Stimulated activated CD4-positive, alpha-beta T cell treated with anti-CD3 and anti-CD28 coated beads, Interleukin-4, amount 100 ng/mL, for 1 hour (primary cell): ENCODE measurements around the gene CACNA1G.

Source experiments
- DNase-seq: peaks from one replicate; pipeline ENCODE4 v3.0.0-alpha.2; 2020

The CACNA1G gene

DNA sequence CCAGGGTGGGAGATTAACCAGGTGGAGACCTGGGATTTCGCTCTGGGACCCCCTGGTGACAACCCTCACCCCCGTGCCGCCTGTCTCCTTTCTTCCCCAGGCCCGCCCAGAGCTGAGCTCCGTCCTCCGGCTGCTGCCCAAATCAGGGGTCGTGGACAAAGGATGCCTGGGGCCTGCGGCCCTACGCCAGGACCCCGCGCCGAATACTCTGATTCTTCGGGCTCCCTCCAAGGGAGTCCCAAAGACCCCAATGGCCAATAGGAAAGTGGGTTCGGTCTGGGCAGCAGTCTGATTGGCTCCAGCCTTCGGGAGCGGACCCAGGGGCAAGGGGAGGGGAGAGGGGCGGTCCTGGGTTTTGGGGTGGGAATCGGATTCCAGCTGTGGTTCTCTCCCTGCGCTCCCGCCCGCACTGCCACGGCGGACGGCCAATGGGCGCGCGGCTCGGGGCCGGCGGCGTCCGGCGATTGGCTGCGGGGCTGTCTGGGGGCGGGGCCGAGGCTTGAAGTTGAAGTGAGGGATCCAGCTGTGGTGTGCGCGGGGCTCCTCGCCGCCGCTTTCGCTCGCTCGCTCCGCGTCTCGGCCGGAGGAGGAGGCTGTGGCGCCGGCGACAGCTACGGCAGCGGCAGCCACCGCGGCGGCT is at the start of gene CACNA1G:
Gene CACNA1G, plus strand, starts transcription at position 531 of the 640 bp plus-strand sequence. CDS start 745 bp downstream, outside the sequence.
- DNase-seq: peak; percentile 89

DNA sequence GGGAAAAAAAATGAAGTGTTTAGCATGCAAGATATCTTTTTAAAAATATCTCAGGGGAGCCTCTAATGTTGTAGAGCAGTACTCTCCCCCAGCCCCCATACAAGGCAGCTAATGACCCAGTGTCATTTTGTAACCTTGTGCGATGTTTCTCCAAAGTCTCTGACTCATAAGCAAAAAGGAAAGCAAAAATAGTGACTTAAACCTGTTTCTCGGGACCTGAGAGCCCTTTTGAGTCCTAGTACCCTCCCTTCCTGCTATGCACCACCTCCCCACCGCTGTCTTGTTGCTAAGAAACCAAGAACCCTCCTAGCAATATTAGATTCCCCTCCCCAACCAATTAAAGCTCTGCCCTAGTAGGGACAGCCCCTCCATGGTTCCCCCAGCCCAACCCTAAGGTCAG is 49.5 kb upstream of the CACNA1G start:
- DNase-seq: peak; percentile 52

DNA sequence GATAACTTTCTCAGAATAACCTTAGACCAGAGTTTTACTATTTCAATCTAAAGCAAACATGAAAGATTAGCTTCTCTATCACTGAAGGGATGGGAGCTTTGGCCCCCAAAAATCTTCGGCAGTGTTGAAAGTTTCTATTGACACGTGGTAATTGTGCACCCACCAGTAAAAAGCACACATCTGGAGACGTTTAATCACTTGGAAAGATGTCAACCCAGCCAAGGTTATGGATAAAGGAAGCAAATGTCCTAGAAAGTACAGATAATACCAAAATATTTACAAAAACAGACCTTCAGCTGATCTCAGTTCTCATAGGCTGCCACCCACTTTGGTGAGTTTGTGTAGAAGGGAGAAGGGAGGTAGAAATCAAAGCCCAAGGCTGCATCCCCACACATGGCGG is 47.0 kb upstream of the CACNA1G start:
- DNase-seq: no peak

DNA sequence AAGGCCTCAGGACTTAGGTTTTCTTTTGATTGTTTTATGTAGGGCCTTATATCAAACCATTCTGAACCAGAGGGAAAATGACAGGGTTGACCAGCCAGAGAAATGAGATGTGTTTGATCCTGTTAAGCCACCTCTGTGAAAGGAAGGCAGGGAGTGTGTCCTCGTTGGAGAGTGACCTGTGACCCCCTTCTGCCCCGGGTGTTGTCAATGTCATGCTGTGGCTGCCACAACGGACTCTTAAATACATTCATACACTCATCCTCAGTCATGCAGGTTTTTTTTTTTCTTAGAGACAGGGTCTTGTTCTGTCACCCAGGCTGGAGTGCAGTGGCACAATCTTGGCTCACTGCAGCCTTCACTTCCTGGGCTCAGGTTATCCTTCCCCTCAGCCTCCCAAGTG is 46.1 kb upstream of the CACNA1G start:
- DNase-seq: no peak

DNA sequence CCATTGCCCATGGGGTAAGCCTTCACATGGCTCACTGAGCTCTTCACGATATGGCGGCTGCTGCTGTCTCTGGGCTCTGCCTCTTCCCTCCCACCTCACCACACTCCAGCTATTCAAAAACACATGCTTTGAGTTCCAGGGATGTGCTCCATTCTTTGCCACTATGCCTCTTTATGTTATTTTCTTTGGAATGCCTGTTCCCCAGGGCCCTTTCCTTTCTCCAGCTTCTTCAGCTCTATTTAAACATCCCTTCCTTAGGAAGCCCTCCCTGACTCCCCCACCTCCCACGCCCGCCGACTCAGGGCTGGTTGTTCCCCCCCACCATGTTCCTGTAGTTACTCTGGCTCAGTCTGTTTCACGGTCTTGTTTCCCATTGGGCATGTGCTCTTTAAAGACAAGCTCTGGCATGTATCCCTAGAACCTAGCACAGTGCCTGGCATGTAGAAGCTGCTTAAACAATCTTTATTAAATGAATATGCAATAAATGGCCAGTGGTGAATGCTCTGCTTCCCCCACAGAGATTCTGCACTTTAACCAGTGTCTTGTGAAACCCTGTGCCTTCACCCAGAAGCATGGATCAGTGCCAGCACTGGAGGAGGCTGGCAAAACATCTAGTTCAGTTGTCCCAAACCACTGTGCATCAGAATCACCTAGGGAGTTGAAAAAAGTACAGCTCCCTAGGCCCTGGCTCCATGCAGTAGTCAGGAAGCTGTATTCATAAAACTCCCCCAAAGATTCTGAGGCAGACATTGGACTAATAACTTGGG is 45.4 kb upstream of the CACNA1G start:
- no peak for DNase-seq

DNA sequence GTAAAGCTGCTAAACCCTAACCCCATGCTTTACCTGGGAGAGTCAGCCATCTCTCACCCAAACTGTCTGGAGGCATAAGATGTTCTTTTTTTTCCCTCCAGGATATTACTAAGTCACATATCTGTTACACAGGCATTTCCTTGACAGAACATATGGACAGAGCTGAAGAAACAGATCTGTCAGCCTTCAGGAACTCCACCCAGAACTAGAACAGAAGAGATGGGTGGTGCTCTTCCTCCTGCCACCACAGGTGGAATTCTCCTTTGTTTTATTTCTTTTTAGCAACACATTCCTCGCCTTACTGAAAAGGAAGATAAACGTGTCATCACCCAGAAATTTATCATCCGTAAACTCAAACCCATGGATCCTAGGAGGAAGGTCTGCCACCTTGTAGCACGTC is 43.5 kb upstream of the CACNA1G start:
- DNase-seq: no peak

DNA sequence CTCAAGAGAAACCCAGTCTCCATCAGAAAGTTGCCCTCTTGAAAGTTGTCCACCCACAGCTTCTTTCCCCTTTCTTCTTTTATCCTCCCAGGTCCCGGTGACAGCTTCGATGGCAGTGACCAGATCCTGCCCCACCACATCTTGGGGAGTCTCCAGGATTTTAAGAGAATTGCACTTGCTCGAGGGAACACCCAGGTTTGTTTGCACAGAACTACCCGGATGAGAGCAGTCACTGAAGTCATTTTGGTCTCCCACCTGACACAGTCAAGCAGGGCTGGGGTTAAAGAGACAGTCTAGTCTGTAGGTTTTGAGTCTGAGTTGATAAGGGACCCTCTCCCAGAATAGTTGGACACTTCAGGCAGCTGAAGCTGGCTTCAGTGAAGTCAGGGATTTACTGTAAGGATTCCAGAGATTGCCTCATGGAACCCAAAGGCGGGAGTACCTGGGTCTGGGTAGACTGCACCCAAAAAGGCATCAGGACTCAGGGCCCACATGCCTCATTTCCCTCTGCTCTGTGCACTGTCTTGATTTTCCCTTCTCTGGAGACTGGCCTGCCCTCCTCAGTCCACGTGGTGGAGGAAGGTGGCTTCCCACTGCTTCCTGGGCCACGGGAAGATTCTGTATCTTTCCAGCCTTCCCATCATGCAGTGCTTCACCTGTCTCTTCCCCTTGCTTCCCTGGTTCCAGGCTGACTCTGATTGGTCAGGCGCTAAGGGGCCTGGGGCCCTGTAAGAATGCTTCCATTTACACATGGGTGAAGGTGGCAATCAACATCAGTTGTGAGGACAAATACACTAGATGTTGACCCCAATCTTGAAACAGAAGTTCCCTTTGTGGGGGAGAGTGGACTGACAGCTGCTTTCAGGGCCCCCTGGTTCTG is 42.8 kb upstream of the CACNA1G start:
- no peak for DNase-seq

DNA sequence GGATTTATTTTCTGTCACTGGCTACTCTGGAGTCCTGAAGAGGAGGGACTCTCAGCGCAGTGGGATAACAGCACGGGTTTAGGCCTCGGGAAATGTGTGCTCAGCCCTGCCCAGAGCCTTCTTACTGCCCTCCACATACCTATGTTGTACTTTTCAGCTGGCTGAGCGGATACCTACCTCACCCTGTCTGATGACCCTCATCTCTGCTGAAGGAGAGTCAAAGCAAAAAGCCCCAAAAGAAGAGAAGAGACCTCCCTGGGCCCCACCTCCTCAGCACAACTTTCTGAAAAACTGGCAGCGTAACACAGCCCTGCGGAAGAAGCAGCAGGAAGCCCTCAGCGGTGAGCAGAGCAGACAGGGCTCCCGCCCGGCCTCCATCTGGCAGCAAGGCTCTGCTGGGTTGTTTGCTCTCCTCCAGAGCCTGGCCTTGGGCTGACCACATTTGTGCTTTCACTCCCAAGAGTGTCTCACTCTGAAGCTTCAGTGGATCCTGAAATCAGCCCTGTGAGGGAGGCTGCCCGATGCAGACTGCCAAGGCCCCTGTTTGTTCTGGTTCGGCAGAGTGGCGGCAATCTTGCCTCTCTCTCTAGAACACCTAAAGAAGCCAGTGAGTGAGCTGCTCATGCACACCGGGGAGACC is 42.0 kb upstream of the CACNA1G start:
- no peak for DNase-seq

DNA sequence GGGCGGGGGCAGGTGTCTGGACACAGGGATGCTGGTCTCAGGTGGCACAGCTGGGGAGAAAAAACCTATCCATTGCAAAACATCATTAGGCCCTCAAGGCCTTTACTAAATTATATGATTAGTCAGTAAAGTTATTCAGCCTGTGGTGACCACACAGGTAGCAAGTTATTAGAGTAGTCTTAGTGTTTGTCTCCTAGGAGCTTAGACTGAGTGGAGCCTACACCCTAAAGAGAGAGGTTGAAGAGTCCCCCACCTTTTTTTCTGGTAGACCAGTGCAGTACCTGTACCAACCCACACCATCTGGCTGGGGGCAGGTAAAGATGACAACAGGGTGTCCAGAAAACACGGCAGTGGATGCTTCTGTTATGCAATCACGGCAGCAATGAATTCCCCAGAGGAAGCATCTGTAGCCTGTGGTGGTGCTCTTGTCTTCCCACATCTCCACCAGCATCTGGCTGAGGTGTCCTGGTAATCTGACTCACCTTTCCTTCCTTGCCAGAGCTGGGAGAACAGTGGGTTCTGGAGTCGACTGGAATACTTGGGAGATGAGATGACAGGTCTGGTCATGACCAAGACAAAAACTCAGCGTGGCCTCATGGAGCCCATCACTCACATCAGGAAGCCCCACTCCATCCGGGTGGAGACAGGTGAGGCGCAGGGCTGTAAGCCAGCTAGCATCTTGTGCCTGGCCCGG is 41.2 kb upstream of the CACNA1G start:
- no peak for DNase-seq

DNA sequence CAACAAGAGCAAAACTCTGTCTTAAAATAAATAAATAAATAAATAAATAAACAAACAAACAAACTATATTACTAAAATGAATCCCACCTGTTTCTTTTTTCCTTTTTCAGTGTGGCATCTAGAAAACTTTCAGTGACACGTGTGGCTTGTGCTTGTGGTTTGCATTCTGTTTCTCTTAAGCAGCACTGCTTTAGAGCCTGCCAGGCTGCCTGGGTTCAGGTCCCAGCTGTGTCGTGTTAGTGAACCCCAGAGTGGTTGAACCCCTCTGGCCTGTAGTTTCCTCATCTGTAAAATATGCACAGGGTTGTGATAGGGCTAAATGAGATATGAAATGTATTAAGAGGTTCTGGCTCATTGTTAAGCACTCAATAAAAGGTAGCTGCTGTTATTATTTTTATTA is 40.0 kb upstream of the CACNA1G start:
- DNase-seq: no peak

DNA sequence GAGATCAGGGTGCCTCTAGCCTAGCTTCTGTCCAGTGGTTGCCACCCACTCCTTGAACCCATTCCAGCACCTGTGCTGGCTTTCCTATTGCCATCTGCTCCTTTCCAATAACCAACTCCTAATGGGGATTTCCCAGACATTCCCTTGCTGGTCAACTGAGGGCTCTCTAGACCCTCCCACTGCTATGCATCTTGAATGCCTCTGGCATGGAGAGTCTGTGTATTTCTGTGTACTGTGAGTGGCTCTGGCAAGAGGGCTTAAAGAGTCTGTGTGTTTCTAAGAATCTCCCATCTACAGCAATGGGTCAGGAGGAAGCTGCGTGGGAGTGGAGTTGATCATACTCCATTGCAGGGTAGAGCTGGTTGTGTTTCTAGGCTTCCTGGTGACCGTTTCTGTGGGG is 39.0 kb upstream of the CACNA1G start:
- DNase-seq: no peak

DNA sequence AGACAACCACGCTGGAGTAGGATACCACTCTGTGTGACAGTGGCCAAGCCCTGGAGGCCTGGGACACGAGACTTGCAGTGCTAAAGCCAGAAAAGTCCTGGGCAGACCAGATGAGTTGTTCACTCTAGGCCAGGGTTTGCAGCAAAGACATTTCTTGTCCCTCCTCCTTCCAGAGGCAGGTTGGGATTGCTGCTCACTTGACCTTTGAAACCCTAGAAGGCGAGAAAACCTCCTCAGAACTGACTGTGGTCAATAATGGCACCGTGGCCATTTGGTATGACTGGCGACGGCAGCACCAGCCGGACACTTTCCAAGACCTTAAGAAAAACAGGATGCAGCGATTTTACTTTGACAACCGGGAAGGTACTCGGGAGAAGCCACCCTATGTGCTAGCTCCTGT is 37.7 kb upstream of the CACNA1G start:
- DNase-seq: no peak

DNA sequence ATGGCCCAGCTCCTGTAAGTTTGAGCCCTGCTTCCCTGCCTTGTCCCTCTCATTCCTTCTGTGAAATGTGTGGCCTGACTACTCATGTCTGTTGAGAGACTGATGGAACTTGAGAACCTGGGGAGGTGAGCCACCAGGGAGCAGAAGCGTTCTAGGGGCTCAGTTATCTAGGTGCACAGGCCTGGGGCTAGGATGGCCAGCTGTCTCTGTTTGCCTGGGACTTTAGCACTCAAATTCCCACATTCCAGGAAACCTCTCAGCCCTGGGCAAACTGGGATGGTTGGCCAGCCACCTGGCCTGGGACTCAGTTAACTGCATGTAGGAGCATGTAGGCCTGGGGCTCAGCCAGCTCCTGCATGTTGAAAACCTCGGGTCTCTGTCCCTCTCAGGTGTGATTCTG is 37.3 kb upstream of the CACNA1G start:
- DNase-seq: no peak

DNA sequence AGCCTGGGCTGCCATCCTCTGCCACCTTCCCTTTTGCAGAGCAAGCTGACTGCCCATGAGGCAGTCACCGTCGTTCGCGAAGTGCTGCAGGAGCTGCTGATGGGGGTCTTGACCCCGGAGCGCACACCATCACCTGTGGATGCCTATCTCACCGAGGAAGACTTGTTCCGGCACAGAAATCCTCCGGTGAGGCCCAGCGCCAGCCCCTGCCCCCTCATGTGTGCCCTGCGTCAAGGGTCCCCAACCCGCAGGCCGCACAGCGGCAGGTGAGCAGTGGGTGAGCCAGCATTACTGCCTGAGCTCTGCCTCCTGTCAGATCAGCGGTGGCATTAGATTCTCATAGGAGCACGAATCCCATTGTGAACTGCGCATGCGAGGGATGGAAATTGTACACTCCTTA is 35.7 kb upstream of the CACNA1G start:
- no peak for DNase-seq

DNA sequence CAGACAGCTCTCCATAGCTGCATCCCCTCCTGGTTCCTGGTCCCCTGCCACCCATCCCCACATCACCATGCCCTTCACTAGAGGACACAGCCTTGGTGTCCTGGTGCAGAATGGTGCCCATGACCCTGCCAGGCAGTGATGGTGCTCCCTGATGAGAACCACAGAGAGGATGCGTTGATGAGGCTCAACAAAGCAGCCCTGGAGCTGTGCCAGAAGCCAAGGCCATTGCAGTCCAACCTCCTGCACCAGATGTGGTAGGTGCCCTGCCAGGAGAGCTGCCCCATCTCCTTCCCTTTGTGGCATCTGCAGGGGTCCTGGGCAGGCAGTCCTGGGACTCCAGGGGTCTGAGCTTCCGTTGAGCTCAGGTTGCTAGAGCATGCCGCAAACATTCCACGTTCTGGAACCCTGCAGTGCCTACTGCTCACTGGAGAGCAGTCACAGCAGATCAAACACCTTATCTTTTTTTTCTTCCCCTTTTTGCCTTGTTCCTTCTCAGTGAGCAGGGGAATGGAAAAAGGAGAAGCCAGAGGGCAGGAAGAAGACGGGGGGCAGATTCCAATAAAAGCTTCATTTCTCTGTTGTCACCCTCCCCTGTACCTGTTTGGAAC is 33.3 kb upstream of the CACNA1G start:
- DNase-seq: no peak

DNA sequence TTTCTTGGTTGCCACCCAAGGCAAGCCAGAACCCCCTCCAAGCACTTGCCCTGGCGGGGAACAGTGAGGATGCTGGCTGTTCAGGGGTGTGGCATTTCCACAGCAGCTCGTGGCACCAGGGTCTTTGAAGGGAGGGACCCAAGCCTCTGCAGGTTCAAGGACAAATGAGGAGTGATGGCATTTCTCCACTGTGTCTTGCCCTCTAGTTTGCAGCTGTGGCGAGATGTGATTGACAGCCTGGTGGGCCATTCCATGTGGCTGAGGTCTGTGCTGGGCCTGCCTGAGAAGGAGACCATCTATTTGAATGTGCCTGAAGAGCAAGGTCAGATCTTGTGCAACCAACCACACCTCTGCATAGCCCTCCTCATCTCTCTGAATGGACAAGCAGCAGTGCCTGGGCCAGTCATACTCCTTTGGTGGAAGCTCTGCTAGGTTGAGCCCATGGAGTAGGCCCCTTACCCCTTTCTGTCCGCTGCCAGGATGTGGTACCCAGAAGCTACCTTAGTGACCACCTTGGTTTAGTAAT is 32.5 kb upstream of the CACNA1G start:
- DNase-seq: no peak

DNA sequence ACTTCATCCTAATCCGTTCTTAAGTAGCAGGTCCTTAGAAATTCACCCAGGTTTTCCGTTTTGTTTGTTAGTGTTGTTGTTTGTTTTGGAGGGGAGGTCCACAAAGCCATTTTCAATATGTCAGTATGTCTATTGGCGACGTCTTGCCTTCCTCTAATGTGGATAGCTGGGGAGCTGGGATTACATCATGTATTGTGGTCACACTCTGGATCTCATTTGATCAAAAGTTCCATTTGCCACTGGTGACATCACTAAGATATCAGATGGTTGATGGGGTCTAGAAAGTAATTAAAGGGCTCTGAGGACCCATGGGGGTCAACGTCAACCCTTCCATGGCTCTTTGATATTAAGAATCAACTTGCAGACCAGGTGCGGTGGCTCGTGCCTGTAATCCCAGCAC is 30.7 kb upstream of the CACNA1G start:
- DNase-seq: no peak

DNA sequence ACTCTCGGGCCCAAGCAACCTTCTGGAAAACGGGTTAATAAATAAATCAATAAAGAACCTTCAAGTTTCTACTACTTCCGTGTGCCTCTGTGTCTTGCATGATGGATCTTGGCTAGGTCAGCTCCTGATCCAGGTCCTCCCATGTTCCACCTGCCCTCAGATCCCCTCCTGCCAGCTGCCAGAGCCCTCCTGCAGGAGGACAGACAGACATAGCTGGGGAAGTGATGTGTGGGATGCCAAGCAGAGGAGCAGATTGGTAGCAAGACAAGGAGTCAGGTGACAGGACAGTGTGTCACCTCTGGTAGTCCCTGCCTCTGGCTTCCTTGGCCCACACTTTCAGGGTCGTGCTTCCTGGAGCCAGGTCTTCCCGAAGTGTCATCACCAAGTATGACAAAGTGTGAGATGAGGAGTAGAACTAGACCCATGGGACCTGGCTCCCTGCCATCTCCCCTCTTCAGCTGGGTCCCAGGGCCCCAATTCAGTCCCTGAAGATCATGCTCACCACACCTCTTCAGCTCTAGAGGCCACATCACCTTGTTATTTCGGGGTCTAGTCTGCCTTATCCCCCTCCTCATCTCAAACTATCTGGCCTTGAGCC is 29.0 kb upstream of the CACNA1G start:
- no peak for DNase-seq

DNA sequence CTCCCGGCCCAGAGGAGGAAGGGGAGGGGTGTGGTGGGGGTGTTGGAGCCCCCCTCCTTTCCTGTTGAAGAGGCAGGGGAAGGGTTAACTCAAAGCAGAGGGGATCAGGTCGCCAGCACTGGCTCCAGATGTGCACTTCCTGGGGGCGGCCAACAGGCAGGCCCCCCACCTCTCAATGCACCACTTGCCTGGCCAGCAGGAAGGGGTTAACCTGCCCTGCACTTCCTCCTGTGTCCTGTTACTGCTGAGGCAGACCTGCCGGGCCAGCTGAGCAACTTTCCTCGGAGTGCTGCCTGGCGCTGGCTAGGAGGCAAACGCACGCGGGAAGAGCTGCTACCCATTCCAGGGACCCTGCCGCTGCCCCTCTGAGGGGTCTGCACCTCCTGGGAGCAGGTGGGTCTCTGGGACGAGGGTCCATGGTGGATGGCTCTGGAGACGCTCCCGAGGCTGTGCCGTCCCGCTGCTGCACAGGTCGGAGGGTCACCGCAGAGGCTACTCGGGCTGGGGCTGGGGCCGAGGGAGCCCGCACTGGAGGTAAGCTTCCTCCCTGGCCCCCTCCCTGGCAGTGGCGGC is 28.0 kb upstream of the CACNA1G start, which contains the start of gene EPN3:
Gene EPN3, plus strand, starts transcription at position 284 of the 573 bp plus-strand sequence. CDS start 3,822 bp downstream, outside the sequence.
- DNase-seq: no peak

DNA sequence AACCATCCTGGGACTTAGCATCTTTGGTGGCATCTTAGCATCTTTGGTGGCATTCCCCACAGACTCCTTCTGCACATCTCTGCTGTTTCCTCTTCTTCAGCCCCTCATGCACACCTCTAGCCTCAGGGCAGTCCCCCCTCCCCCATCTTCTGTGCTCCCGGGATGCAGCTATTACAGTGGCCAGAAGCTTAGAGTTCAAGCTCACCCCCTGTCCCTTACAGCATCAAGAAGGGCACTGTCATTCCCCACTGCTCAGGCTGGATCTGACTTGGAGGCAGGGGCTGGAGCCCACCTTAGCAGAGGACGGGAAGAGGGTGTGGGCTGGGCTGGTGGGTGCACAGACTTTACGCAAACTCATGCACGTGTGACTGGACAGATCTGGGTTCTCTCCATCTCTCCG is 27.3 kb upstream of the CACNA1G start:
- no peak for DNase-seq

DNA sequence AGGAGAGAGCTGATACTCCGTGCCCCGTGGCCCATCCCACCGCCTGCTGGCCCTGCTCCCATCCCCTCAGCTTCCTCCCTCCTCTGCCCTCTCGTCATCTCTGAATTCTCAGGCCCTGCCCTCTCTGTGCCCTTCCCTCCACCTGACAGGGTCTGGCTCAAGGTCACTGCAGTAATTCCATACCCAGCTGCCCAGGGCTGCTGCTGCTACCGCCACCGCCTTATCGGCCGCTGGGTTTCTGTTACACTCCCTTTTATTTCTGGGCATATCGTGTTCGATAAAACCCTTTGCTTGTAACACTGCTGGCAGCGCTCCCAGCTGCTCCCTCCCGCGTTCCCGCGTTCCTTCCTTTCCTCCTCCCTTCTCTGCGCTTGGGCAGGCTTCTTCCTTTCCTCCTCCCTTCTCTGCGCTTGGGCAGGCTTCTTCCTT is 26.8 kb upstream of the CACNA1G start:
- no peak for DNase-seq
